Gastroesophageal sphincter (tissue), 3 donors: ENCODE data around the gene PSMA7.

Experiments used
- CTCF ChIP-seq, 4 experiments: fragments of 200-600 bp in 2 of 4; fragments of 450-650 bp in 2 of 4; sonication (generic) in 1 of 4; IDR thresholded peaks; one replicate each; pipeline ENCODE4 v1.5.1; 2017 to 2019; ENCODE audit warnings: antibody characterized with exemption in 4 of 4, mild to moderate bottlenecking in 2 of 4, moderate library complexity in 2 of 4
- POLR2A ChIP-seq, 2 donors: fragments of 450-650 bp; IDR thresholded peaks; one replicate each; pipeline ENCODE4 v1.6.1; 2017; ENCODE audit warnings: antibody characterized with exemption in 2 of 2, mild to moderate bottlenecking in 2 of 2, moderate library complexity in 1 of 2

- TF ChIP-seq CTCF (IDR thresholded peaks at IDR 0.05) (no peak), POLR2A (IDR thresholded peaks at IDR 0.05) (no peak)
Observed at GRCh38 chr20:62122654-62123449, 20.3 kb downstream of the PSMA7 start.
